GM12873 (cell line): Measurements from ENCODE around the gene EXOC3L1.

Experiments used
- TF ChIP-seq, protein P1 (sequence below): IDR thresholded peaks from 2 replicates; pipeline ENCODE4 v1.5.1; 2012; ENCODE audit warnings: low read depth, mild to moderate bottlenecking, moderate library complexity, low read length, control low read depth; ENCODE audit not compliant: insufficient read depth; ENCODE audit errors: missing control alignments

EXOC3L1 gene, protein sequence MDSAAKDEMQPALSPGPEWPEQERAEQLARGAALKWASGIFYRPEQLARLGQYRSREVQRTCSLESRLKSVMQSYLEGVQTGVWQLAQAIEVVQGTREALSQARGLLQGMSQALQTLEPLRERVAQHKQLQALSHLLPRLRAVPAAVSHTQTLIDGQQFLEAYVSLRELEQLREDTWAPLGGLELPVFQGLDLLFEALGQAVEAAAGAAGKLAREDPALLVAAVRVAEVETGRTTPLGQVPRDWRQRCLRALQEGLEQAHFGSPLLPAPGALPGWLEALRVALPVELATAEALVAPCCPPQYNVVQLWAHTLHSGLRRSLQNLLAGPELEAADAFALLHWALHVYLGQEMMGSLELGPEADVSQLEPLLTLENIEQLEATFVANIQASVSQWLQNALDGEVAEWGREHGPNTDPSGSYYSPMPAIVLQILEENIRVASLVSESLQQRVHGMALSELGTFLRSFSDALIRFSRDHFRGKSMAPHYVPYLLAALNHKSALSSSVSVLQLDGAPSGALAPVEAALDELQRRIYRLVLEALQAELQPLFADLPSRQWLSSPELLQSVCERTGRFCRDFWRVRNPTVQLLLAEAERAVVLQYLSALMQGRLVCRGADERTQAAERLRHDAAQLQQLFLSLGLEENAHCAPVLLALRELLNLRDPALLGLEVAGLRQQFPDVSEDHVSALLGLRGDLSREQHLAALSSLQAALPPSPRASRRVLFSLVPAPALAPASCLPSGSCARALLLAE

DNA sequence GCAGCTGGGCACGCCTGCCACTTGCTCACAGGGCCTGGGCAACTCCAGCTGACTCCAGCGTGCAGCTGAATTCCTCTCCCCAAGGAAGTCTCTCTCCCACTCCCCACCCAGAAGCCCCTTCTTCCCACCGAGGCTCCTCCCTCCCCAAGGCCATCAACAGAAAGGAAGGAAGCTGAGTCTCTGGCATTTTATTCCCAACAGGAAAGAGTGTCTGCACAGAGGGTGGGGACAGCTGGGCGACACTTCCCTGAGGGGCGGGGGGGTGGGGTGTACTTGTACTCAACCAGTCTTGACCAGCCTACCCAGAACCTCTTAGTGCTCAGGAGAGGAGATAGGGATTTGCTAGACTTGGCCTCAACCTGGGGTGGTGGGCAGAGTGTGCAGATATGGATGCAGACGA lies at the start of gene EXOC3L1:
Gene EXOC3L1, minus strand, starts transcription at position 96 of the 400 bp plus-strand sequence. CDS start 460 bp downstream, outside the sequence.
- TF ChIP-seq, protein P1, sequence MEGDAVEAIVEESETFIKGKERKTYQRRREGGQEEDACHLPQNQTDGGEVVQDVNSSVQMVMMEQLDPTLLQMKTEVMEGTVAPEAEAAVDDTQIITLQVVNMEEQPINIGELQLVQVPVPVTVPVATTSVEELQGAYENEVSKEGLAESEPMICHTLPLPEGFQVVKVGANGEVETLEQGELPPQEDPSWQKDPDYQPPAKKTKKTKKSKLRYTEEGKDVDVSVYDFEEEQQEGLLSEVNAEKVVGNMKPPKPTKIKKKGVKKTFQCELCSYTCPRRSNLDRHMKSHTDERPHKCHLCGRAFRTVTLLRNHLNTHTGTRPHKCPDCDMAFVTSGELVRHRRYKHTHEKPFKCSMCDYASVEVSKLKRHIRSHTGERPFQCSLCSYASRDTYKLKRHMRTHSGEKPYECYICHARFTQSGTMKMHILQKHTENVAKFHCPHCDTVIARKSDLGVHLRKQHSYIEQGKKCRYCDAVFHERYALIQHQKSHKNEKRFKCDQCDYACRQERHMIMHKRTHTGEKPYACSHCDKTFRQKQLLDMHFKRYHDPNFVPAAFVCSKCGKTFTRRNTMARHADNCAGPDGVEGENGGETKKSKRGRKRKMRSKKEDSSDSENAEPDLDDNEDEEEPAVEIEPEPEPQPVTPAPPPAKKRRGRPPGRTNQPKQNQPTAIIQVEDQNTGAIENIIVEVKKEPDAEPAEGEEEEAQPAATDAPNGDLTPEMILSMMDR: no peak

DNA sequence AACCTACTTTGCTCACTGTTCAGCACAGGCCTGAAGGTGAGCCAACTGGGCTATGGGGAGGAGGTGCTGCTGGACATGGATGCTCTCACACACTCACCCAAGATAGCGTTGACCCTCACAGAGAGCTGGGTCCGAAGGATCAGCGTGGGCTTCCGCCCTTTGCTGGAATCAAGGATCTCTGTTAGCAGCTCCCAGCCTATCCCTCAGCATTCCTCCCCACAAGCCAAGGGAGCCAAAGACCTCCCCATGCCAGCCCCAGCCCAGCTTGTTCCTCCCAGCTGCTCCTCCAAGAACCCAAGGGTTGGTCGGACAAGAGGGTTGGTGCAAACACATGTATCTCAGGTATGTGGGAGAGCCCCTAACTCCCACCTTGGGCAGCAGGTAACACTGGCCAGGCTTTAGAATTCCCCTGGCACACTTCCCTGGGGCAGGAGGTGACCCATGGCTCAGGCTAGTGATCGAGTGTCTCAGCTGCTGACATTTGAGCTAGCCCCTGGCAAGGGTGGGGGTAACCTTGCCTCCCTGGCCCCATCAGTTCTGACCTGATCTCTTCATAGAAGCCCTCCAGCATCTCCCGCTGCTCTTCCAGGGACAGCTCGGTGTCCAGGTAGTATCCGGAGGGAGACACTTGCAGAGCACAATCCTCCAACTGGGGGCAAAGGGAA lies 49.0 kb upstream of the EXOC3L1 start:
- TF ChIP-seq, protein P1: no peak

DNA sequence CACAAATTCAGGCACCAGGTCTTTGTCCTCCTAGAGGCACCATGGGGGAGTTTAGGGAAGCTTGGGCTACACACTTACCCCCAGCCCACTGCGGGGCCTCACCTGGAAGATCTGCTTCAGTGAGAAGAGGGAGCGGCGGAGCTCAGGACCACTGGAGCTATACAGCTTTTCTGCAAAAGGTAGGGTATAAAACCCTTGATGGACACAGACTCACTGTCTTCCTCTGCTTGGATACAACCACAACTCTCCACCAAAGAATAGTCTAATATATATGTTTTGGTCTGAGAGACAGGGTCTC lies 48.3 kb upstream of the EXOC3L1 start:
- TF ChIP-seq, protein P1: no peak

DNA sequence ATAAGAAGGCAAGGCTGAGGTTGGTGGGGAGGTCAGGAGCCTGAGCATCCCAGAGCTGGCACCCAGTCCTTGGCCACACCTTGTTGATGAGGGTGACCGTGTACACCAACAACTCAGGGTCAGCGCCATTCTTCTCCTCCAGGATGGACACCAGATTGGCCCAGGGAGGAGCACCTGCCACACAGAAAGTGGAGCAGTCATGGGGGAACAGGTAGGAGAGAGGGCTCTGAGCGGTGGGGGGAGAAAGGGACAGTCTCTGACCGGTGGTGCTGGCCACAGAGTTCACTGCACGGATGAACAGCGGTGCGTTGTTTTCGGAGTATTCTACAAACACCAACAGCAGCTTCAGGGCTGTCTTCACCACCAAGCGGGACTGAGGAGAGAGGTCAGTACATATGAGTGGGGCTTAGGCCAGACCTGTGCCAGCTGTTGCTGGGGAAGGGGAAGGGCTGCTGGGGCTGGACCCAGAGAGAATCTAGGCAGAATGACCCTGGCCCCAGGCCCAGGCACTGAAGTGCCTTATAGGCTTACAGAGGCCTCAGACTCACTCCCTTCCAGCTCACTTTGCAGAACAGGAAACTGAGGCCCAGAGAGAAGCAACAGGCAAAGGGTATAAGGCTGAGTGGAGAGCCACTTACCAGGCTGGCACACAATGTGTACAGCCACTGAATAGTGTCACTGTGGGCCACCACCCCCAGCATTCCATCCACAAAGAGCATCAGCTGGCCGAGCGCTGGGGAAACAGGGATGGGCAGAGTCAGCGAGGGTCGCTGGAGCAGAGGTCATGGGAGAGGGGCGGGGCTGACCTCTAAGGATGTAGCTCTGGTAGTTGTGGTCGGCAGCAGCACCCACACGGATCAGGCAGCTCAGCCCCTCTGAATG lies 47.7 kb upstream of the EXOC3L1 start:
- TF ChIP-seq, protein P1: no peak

DNA sequence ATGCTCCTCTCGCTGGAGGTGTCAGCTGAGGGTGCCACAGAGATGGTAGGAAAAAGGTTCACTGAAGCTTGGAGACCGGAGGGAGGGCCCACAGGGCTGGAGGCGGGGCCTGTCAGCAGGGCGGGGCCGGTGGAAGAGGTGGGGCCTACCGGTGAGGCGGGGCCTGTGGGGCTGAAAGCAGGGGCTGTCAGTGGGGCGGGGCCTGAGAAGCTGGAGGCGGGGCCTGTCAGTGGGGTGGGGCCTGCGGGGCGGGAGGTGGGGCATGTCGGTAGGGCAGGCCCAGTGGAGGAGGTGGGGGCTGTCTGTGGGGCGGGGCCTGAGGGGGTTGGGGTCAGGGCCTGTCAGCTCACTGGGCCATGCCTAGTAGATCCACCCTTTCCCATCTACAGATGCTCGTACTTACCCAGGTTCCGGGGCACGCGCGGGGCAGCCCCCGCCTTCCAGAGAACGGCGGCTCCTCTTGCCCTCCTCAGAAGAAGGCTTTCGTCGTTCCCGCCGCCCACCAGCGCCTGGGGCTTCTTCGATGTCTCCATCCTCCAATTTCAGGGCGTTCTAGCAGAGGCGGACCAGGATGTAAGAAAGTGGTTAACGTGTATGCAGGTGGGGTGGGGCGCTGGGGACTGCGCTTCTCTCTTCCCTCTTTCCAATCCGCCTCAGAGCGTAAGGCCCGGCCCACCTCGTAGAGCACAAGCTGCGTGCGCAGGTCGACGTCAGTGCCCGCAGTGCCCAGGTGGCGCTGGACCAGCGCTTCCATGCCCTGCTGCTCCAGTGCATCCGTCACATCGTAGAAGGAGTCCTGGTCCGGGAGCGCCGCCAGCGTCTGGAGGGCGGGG lies 46.8 kb upstream of the EXOC3L1 start:
- TF ChIP-seq, protein P1: no peak

DNA sequence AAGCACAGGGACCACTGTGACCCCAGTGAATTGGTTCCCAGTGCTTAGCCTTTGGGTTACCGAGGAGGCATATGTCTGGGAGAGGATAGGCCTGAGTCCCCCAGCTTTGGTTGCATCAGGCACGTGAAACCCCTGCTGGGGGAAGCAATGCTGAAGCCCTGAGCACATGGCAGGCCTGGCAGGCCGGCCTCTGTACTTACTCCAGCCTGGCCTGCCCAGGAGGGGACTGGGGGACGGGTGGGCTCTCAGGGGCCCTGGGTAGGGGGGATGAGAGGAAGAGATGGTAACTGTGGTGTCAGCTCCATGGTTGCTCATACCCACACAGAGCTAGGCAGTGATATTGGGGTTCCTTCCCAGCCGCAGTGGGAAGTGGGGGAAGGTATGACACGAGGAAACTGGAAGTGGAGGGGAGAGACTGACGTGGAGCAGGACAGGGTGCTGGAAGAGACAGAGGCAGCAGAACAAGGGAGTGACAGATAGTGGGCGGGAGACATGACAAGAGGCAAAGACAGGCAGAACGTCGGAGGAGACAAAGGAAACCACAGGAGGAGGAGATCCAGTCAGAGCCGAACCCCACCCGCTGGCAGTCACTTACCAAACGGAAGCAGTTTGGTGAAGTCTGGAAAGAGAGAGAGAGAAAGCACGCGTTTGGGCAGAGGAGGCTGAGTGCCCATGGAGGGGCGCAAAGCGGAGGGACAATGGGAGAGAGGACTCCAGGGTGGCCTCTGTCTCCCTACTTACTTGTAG lies 46.1 kb upstream of the EXOC3L1 start:
- TF ChIP-seq, protein P1: no peak
